ENCODE measurements around the gene EFEMP1. TPM values are rescaled to one million over a fixed set of nuclear protein-coding genes. Genes with fewer than 3 reads are reported as not detected.

EFEMP1 gene
- total and polyA plus RNA-seq, 7 donors = 6.3 to 20.6 (median 11.2) TPM

DNA sequence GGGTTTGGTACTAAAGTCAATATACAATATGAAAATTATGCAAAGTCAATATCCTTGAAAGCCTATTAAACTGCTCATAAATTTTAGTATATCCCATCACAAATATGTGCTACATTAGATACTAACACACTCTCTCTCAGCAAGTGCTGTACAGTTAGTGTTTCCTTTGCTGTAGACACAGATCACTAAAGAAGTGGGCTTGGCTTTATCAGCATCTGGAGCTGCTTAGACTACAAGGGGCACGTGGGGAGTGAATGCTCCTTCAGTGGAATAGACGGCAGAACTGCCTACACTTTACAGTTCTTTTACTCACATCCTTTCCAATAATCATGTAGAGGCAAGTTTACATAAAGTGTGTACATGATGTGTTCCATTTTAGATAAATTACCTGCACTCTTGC is 26.0 kb upstream of the EFEMP1 start:
- TF ChIP-seq, protein P1, sequence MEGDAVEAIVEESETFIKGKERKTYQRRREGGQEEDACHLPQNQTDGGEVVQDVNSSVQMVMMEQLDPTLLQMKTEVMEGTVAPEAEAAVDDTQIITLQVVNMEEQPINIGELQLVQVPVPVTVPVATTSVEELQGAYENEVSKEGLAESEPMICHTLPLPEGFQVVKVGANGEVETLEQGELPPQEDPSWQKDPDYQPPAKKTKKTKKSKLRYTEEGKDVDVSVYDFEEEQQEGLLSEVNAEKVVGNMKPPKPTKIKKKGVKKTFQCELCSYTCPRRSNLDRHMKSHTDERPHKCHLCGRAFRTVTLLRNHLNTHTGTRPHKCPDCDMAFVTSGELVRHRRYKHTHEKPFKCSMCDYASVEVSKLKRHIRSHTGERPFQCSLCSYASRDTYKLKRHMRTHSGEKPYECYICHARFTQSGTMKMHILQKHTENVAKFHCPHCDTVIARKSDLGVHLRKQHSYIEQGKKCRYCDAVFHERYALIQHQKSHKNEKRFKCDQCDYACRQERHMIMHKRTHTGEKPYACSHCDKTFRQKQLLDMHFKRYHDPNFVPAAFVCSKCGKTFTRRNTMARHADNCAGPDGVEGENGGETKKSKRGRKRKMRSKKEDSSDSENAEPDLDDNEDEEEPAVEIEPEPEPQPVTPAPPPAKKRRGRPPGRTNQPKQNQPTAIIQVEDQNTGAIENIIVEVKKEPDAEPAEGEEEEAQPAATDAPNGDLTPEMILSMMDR (IDR thresholded peaks at IDR 0.05) = no peak

DNA sequence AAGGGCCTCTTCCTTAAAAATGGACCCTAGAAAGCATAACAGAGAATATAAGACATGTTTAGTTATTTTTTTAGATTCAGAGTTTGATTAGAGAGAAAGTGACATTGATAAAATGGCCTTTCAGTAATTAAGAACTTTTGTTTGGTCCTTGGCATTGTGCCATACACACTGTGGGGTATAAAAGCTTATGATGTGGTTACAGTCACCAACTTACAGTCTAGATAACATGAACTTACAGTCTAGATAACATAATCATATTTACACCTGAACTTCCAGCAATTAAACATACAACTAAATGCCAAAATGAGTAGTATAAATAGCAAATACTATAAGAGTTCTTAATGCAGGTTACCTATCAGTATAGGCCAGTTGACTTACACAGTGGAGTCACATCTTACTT is 25.6 kb upstream of the EFEMP1 start:
- H3K27me3 ChIP-seq (ENCODE audit: insufficient read depth in 3 of 3, low read length in 2 of 3) = no peaks in the 10 kb centered on the region
- intact Hi-C loops (cut with DNase I) = no loop called here
- H3K4me3 ChIP-seq = no peak overlapping the region
- no peak overlapping the region for H3K27ac ChIP-seq
- DNase-seq = no peak
- TF ChIP-seq, protein P1 (IDR thresholded peaks at IDR 0.05) = no peak
- H3K36me3 ChIP-seq (ENCODE audit: insufficient read depth in 1 of 2, low read depth in 1 of 2) = no peaks in the 10 kb centered on the region
- no peak for ATAC-seq
- H3K9me3 ChIP-seq = no peaks in the 10 kb centered on the region
- no peaks in the 10 kb centered on the region for H3K4me1 ChIP-seq

More for the DNA sequence above, 26.0 kb upstream of the EFEMP1 start:
- DNase-seq = no peak
- intact Hi-C loops (cut with DNase I) = no loop called here
- no peaks in the 10 kb centered on the region for H3K9me3 ChIP-seq
- H3K27me3 ChIP-seq (ENCODE audit: insufficient read depth in 3 of 3, low read length in 2 of 3) = no peaks in the 10 kb centered on the region
- H3K36me3 ChIP-seq (ENCODE audit: insufficient read depth in 1 of 2, low read depth in 1 of 2) = no peaks in the 10 kb centered on the region
- no peak overlapping the region for H3K27ac ChIP-seq
- 41 to 57% (median 52%) methylated on average over 2 of the region's 2 CpGs for WGBS, 3 donors
- no peaks in the 10 kb centered on the region for H3K4me1 ChIP-seq
- no peak overlapping the region for H3K4me3 ChIP-seq
- ATAC-seq = no peak

DNA sequence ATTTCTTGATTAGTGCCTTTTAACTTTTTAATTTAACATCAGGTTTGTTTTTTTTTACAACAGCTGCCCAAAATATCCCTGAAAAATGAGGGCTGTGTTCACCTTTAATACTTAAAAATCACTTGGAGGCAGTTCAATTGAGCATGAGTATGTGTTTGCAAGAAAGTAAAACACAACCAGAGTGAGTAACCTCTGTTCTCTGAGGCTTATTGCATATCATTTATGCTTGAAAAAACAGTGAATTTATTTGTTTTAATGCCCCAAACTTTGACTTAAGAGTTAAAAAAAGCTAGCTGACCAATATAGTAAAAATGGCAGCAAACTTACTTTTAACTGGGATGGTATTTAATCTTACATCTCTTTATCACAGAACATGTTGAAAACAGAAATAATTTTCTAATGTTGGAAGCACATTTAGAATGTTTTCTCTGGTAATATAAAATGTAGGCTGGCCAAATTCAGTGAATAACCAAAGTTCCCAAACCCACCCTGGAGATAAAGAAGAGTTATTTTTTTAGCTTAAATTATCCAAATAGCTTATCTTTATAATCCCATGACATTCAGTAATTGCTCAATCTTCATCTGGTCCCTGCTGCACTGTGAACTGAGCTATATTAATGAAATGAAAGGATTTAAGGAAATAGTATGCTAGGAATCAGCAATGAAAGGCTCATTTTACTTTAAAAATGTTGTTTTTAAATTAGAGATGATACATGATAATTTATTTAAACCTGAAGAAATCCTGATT is 24.8 kb upstream of the EFEMP1 start:
- H3K27ac ChIP-seq = no peak overlapping the region
- DNase-seq (no peak), ATAC-seq (no peak)
- no peaks in the 10 kb centered on the region for H3K27me3 ChIP-seq (ENCODE audit: insufficient read depth in 3 of 3, low read length in 2 of 3)
- intact Hi-C loops (cut with DNase I) = no loop called here
- H3K36me3 ChIP-seq (ENCODE audit: insufficient read depth in 1 of 2, low read depth in 1 of 2) = no peaks in the 10 kb centered on the region
- no peak overlapping the region for H3K4me3 ChIP-seq
- no peaks in the 10 kb centered on the region for H3K4me1 ChIP-seq
- H3K9me3 ChIP-seq = no peaks in the 10 kb centered on the region
- TF ChIP-seq, protein P1 (IDR thresholded peaks at IDR 0.05) = no peak

DNA sequence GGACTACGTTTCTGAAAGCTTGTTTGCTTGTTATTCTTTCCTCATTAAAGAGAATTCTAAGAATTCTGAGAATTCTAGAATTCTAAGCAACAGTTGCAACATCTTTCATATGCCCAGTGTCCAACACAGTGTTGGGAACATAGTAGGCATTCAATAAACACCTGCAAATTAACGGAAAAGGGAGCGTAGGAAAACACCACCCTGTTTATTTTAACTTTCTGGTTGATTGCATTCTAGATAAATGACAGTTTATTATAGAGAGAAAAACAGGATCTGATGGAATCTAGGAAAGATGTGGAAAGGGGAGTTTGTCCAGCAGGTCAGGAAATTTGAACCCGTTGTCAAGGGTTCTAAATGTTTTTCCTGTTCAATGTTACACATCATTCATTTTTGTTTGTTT is 24.2 kb upstream of the EFEMP1 start:
- 63 to 75% (median 71%) methylated on average over 4 of the region's 4 CpGs for WGBS, 3 donors
- no peak overlapping the region for H3K27ac ChIP-seq
- intact Hi-C loops (cut with DNase I) = no loop called here
- DNase-seq (no peak), ATAC-seq (no peak)
- H3K4me1 ChIP-seq = no peaks in the 10 kb centered on the region
- H3K36me3 ChIP-seq (ENCODE audit: insufficient read depth in 1 of 2, low read depth in 1 of 2) = no peaks in the 10 kb centered on the region
- H3K9me3 ChIP-seq = no peaks in the 10 kb centered on the region
- no peaks in the 10 kb centered on the region for H3K27me3 ChIP-seq (ENCODE audit: insufficient read depth in 3 of 3, low read length in 2 of 3)
- TF ChIP-seq, protein P1 (IDR thresholded peaks at IDR 0.05) = no peak
- H3K4me3 ChIP-seq = no peak overlapping the region

DNA sequence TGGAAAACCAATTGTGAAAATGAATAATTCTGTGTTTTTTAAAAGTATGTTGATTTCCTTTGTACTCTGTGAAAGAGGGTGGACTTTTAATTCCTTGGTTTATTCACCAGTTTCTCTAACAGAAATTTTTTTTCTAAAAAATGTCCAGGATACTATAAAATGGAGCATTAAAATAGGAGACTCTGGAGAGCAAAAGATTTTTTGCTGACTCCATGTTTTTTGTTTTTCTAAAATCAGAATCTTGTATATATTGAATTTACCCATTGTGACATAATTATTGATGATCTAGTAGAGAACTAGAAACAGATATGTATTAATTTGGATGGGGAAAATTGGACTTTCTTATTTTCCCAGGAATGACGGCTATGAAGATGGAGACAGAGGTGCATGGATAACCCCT is 23.2 kb upstream of the EFEMP1 start:
- no peak overlapping the region for H3K27ac ChIP-seq
- ATAC-seq (no peak), DNase-seq (no peak)
- no peaks in the 10 kb centered on the region for H3K36me3 ChIP-seq (ENCODE audit: insufficient read depth in 1 of 2, low read depth in 1 of 2)
- H3K27me3 ChIP-seq (ENCODE audit: insufficient read depth in 3 of 3, low read length in 2 of 3) = no peaks in the 10 kb centered on the region
- 93 to 95% (median 94%) methylated on average over 1 of the region's 1 CpG for WGBS, 3 donors
- TF ChIP-seq, protein P1 (IDR thresholded peaks at IDR 0.05) = no peak
- H3K4me1 ChIP-seq = no peaks in the 10 kb centered on the region
- no peak overlapping the region for H3K4me3 ChIP-seq
- intact Hi-C loops (cut with DNase I) = no loop called here
- no peaks in the 10 kb centered on the region for H3K9me3 ChIP-seq

All from psoas muscle (tissue), 8 donors.